Uterus (tissue), 4 donors: ENCODE results near the gene FER1L5. TPM values are rescaled to one million over a fixed set of nuclear protein-coding genes. Genes with fewer than 3 reads are reported as not detected.

Experiments
- DNase-seq, 2 donors: peaks; one replicate each; pipeline ENCODE4 v3.0.0-alpha.2; 2019 to 2020
- H3K27ac ChIP-seq, 2 donors: fragments of 200-600 bp; sonication (generic); 1 replicate in 1 of 2; 2 replicates in 1 of 2; pipeline ENCODE4 v1.5.1; 2016 to 2018
- H3K27me3 ChIP-seq, 2 donors: fragments of 200-600 bp; sonication (generic); one replicate each; pipeline ENCODE4 v1.5.1; 2018 to 2019; ENCODE audit warnings: control low read depth in 1 of 2
- H3K36me3 ChIP-seq, 2 donors: fragments of 200-600 bp; sonication (generic); one replicate each; pipeline ENCODE4 v1.5.1; 2019; ENCODE audit warnings: control low read depth in 1 of 2
- H3K4me1 ChIP-seq, 2 donors: fragments of 200-600 bp; sonication (generic); one replicate each; pipeline ENCODE4 v1.5.1; 2018 to 2019; ENCODE audit warnings: control low read depth in 1 of 2
- H3K4me3 ChIP-seq, 2 donors: fragments of 200-600 bp; sonication (generic); 1 replicate in 1 of 2; 2 replicates in 1 of 2; pipeline ENCODE4 v1.5.1; 2018 to 2019; ENCODE audit warnings: mild to moderate bottlenecking in 1 of 2
- H3K9me3 ChIP-seq, 2 donors: fragments of 200-600 bp; sonication (generic); one replicate each; pipeline ENCODE4 v1.5.1; 2019; ENCODE audit warnings: control low read depth in 1 of 2
- POLR2A ChIP-seq, 2 donors: fragments of 450-650 bp; IDR thresholded peaks; one replicate each; pipeline ENCODE4 v1.6.1; 2016; ENCODE audit warnings: antibody characterized with exemption in 2 of 2, mild to moderate bottlenecking in 1 of 2, moderate library complexity in 1 of 2
- intact Hi-C: fragments of 100-400 bp; cut with DNase I; formaldehyde crosslinking; loops from one replicate; pipeline ENCODE4 v1.15.1; 2023; ENCODE audit warnings: low total_unique reads
- total RNA-seq, 4 donors: library from RNA; depleted of rRNA in 3 of 4; stranded (reverse); fragments of >200 nt in 3 of 4; gene quantifications; one replicate each; pipeline versions ENCODE4 v1.1.0 to v1.2.4, GENCODE V29; 2014 to 2023
- TF ChIP-seq, protein P1 (sequence below), 4 experiments: fragments of 200-600 bp in 2 of 4; fragments of 450-650 bp in 2 of 4; sonication (generic) in 2 of 4; IDR thresholded peaks; one replicate each; pipeline ENCODE4 v1.5.1; 2016 to 2019; ENCODE audit warnings: antibody characterized with exemption in 4 of 4, mild to moderate bottlenecking in 2 of 4, moderate library complexity in 1 of 4
- donor health status: DM: yes; HTN: yes; CAD: no.

Gene FER1L5
- total RNA-seq, 4 donors from 2014 or later: 0.40 to 1.6 TPM; not detected in 2

DNA sequence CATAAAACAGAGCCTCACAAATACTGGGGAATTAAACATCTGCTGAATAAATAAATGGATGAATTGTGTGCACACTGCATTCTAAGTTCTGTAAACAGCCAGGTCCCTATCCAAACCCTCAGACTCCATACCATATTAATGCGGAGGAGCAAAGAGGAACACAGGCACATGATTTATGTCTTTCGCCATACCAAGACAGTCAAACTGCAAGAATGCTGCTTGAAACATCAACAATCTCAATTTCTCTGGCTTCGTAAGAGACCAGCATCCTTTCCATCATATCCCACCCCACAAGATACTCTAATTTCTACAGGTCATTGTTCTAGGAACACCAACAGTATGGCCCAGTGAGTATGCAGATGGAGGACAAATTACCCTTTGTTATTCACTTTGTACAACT, 19.4 kb upstream of the FER1L5 start:
- peaks cover 0 to 4% of the 10 kb centered on the region in 2 donors for H3K4me1 ChIP-seq
- no peaks in the 10 kb centered on the region for H3K27me3 ChIP-seq
- no peak for DNase-seq
- TF ChIP-seq, protein P1, sequence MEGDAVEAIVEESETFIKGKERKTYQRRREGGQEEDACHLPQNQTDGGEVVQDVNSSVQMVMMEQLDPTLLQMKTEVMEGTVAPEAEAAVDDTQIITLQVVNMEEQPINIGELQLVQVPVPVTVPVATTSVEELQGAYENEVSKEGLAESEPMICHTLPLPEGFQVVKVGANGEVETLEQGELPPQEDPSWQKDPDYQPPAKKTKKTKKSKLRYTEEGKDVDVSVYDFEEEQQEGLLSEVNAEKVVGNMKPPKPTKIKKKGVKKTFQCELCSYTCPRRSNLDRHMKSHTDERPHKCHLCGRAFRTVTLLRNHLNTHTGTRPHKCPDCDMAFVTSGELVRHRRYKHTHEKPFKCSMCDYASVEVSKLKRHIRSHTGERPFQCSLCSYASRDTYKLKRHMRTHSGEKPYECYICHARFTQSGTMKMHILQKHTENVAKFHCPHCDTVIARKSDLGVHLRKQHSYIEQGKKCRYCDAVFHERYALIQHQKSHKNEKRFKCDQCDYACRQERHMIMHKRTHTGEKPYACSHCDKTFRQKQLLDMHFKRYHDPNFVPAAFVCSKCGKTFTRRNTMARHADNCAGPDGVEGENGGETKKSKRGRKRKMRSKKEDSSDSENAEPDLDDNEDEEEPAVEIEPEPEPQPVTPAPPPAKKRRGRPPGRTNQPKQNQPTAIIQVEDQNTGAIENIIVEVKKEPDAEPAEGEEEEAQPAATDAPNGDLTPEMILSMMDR (IDR thresholded peaks at IDR 0.05): no peak
- TF ChIP-seq POLR2A (IDR thresholded peaks at IDR 0.05): no peak
- no peak overlapping the region for H3K4me3 ChIP-seq
- no peaks in the 10 kb centered on the region for H3K9me3 ChIP-seq
- no peaks in the 10 kb centered on the region for H3K36me3 ChIP-seq
- intact Hi-C loops: no loop called here
- no peak overlapping the region for H3K27ac ChIP-seq

DNA sequence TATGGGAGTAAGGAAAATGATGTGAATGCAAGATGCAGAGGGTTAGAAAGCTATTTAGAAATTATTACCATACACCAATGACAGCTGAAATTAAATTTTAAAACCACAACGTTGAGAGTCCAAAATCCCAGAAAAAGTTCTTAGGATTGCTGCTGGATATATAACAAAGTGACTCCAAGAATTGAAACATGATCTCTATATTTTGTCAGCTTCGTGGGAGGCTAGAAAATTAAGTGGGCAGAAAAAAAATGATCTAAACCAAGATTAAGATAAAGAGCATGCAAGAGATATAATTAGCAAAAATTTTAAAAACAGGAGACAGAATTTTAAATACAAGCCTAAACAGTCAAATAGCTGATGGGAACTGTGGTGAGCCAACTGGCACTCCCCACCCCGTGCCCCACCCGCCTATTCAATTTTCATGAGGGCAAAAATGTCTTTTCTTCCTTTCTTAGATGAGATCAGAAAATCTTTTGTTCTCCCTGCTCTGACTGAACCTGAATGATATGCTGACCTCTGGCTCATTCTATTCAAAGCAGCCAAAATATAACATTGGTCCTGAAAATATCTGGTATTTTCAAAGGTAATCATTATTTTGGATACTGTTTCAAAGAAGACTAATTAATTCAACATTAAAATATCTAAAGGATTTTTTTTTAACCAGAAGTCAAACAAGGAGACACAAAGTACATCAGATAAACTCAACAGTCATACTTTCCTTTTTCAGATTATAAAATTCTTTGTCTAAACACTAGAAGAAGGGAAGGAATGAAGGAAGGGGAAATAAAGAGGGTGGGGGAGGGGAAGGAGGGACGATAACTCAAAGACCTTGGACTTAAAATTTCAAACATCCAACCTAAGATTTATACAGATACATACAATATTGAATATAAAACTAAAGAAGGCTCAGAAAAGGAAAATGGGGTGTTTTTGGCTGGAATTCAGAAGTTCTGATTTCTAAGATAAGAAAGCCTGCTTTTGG, 16.7 kb upstream of the FER1L5 start:
- Histone ChIP-seq H3K27me3 (no peaks in the 10 kb centered on the region), H3K4me3 (no peak overlapping the region), H3K4me1 (peaks cover 0 to 4% of the 10 kb centered on the region in 2 donors), H3K9me3 (no peaks in the 10 kb centered on the region), H3K27ac (peak overlapping the region in 1 of 2 donors; percentile 7), H3K36me3 (no peaks in the 10 kb centered on the region)
- TF ChIP-seq, protein P1 (IDR thresholded peaks at IDR 0.05): no peak
- TF ChIP-seq POLR2A (IDR thresholded peaks at IDR 0.05): no peak
- no peak for DNase-seq
- intact Hi-C loops: no loop called here

DNA sequence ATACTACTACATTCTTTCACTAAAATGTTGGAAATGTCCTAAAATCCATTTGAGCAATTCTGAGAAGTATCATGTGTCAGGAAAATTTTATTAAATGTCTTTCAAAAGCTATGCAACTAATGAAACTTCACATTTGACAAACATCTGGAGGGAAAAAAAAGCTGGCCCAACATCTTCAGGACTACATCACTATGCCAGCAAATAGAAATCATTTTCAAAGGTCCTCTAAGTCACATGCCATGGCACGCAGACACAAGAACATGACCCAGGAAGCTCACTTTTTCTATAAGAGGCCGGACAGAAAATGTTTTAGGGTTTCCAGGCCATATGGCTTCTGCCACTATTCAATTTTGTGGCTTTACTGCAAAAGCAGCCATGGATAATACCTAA, 16.0 kb upstream of the FER1L5 start:
- no peak for DNase-seq
- H3K27ac ChIP-seq: peak overlapping the region in 1 of 2 donors; percentile 11
- no peaks in the 10 kb centered on the region for H3K27me3 ChIP-seq
- no peaks in the 10 kb centered on the region for H3K9me3 ChIP-seq
- H3K4me3 ChIP-seq: no peak overlapping the region
- intact Hi-C loops: no loop called here
- H3K36me3 ChIP-seq: no peaks in the 10 kb centered on the region
- peaks cover 0 to 4% of the 10 kb centered on the region in 2 donors for H3K4me1 ChIP-seq
- TF ChIP-seq, protein P1 (IDR thresholded peaks at IDR 0.05): no peak
- no peak for TF ChIP-seq POLR2A (IDR thresholded peaks at IDR 0.05)

DNA sequence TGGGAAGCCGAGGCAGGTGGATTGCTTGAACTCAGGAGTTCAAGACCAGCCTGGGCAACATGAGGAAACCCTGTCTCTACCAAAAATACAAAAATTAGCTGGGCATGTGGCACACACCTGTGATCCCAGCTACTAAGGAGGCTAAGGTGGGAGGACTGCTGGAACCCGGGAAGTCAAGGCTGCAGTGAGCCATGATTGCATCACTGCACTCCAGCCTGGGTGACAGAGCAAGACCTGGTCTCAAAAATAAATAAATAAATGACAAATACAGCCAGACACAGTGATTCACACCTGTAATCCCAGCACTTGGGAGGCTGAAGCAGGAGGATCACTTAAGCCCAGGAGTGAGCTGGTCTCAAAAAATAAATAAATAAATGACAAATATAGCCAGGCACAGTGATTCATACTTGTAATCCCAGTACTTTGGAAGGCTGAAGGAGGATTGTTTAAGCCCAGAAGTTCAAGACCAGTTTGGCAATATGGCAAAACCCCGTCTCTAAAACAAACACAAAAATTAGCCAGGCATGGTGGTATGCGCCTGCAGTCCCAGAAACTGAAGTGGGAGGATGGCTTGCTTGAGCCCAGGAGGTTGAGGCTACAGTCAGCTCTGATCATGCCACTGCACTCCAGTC, 10.6 kb upstream of the FER1L5 start:
- Histone ChIP-seq H3K9me3 (no peaks in the 10 kb centered on the region), H3K27me3 (no peaks in the 10 kb centered on the region), H3K27ac (no peak overlapping the region), H3K4me1 (peaks cover under 1 to 5% of the 10 kb centered on the region in 2 donors), H3K36me3 (no peaks in the 10 kb centered on the region), H3K4me3 (no peak overlapping the region)
- TF ChIP-seq, protein P1 (IDR thresholded peaks at IDR 0.05): no peak
- no peak for TF ChIP-seq POLR2A (IDR thresholded peaks at IDR 0.05)
- no peak for DNase-seq
- intact Hi-C loops: no loop called here

DNA sequence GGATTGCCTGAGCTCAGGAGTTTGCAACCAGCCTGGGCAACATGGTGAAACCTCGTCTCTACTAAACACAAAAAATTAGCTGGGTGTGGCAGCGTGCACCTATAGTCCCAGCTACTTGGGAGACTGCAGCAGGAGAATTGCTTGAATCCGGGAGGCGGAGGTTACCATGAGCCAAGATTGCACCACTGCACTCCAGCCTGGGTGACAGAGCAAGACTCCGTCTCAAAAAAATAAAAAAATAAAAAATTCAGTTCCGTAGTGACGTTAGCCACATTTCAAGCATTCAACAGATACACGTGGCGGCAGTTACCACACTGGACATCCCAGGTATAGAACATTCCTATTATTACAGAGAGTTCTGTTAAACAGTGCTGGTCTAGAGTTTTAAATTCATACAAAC, 8.9 kb upstream of the FER1L5 start:
- H3K27me3 ChIP-seq: peaks cover 0 to 3% of the 10 kb centered on the region in 2 donors
- H3K27ac ChIP-seq: no peak overlapping the region
- intact Hi-C loops: no loop called here
- no peaks in the 10 kb centered on the region for H3K9me3 ChIP-seq
- no peak overlapping the region for H3K4me3 ChIP-seq
- DNase-seq: no peak
- no peaks in the 10 kb centered on the region for H3K36me3 ChIP-seq
- TF ChIP-seq POLR2A (IDR thresholded peaks at IDR 0.05): no peak
- TF ChIP-seq, protein P1 (IDR thresholded peaks at IDR 0.05): no peak
- peaks cover 0 to 5% of the 10 kb centered on the region in 2 donors for H3K4me1 ChIP-seq
